Measurements from ENCODE around the gene CSMD2.

- no peak for TF ChIP-seq FOXA1 (IDR thresholded peaks at IDR 0.05)
- no peak for TF ChIP-seq SUZ12 (IDR thresholded peaks at IDR 0.05)
- no peak for TF ChIP-seq NFRKB (IDR thresholded peaks at IDR 0.05)
- TF ChIP-seq BHLHE40 (IDR thresholded peaks at IDR 0.05; ENCODE audit: borderline replicate concordance): no peak
- no peak for TF ChIP-seq HDGF (IDR thresholded peaks at IDR 0.05; ENCODE audit: borderline replicate concordance)
- TF ChIP-seq ELF4 (IDR thresholded peaks at IDR 0.05): no peak
Measured at GRCh38 chr1:33842348-33842747, 322.7 kb downstream of the CSMD2 start.

All from HEK293T (cell line).